Measurements from ENCODE around the gene IFNAR2.

The IFNAR2 gene

DNA sequence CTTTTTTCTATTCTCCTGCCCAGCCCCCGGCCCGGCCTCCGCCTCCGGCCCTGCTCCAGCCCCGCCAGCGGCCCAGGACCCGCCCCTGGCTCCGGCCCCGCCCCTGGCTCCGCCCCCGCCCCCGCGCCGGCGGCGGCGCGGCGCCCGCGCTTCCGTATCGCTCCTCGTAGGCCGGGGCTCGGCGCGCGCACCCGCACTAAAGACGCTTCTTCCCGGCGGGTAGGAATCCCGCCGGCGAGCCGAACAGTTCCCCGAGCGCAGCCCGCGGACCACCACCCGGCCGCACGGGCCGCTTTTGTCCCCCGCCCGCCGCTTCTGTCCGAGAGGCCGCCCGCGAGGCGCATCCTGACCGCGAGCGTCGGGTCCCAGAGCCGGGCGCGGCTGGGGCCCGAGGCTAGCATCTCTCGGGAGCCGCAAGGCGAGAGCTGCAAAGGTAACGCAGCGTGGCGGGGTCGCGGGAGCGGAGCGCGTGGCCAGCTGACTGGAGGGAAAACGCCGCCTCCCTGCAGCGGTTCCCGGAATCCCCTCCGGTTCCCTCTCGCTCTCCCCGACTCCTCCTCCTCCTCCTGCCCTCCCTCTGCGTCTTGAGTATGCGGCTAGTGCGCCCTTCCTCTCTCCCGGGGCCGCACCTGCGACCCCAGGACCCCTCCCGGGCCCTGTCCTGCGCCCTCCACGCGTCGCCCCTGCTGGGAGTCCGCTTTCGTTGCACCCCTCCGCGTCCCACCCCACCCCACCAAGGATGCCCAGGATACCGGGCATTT is at the start of gene IFNAR2:
Gene IFNAR2 (plus strand): TSS at position 155 of the 761 bp plus-strand sequence. CDS start 11,985 bp downstream, outside the sequence.
- peak; percentile 61 for DNase-seq

DNA sequence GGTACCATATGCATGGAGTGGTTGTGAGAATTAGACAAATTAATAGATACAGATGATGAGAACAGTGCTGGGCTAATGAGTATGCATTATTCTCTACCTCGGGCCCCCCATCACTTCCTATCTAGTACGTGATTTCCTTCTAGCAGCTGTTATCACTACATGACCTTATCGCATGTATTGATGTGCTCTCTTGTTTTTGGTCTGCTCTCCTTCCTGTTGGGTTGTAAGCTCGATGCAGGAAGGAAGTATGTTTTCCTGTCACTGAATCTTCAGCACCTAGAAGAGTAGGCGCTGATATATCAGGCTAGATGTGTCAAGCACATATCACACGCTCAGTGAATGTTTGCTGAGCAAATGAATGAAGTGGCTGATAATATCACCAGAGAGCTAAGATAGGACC is 43.9 kb upstream of the IFNAR2 start:
- no peak for DNase-seq

DNA sequence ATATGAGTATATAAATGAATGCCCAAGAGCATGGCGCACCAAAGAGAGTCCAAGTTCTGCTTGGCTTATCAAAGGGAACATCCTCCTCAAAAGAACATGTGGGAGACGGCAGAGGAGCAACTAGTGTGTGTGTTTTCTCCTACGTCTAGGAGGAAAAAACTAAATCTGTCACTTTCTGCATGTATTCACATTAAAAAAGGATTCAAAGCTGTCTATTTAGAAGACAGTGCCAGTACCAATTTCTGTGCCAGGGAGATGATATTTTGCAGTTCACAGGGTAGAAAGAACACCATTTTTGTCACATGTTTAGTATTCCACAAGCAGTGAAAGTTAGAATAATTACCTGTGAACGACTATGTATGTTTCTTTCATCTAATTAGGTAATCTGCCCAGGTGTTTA is 42.5 kb upstream of the IFNAR2 start:
- no peak for DNase-seq

DNA sequence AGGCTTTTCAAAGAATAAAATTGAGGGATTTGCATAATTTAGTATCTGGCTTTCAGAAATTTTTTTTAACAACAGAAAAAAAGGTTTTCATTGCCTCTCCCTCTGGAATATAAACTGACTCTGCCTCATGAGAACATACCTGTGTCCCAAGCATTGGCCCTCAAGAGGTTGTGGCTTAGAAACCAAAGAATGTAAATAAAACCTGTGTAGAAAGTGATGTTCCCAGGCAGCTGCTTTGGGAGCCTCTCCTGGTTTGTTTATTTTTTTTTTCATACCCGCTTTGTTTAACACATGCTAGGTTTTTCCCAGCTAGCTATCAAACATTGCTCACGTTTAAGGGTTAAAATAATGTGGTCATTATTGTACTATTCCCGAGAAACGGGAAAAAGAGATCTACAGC is 40.5 kb upstream of the IFNAR2 start:
- DNase-seq, result no peak

DNA sequence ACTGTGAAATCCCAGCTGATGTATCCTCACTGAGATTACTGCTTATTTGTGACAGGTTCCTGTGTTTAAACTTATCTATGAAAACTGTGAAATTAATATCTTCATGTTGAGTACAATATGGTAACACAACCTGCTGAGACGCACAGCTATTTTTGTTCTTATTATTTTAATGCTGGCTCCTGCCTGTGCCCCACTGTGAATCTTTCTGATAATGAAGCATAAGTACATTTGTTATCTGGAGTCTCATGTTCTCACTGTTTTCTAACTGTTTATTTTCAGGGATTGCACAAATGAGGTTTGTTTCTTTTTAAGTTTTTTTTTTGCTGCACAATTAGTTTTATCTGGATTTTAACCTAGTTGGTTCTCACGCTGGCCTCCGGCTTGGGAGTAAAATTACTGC is 39.9 kb upstream of the IFNAR2 start:
- no peak for DNase-seq

DNA sequence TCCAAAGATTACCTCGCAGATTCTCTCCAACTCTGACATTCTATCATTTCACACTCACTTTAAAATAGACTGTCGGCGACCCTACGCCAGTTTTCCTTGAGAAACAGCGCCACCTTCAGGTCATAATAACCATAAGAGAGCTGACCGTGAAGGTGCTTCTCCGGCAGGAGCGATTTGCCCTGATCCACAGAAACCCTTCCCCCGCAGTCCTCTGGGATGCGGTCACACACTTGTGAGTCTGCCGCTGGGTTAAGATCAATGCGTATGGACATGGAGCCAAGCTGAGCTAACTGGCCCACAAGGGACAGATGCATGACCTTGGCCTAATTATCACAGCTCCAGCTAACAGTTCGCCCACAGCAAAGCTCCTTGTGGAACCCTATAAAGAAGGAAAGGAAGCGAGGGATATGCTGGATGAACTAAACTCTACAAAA is 32.8 kb upstream of the IFNAR2 start:
- DNase-seq, result peak; percentile 36

DNA sequence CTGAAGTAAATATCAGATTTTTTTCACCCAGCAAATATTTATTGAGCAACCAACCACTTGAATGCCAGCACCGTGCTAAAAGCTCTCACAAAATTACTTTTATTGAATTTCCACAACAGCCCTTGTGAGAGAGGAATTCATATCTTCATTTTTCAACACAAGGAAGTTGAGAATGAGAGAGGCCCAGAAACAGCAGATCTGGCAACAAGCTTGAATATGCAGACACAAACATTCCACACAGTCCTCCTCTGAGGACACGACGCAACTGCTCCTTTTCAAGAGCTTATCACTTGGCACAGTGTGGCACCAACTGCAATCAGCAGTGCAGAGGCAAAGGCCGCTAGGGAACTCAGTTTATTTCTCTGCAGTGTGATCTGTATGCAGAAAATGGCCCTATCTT is 32.2 kb upstream of the IFNAR2 start:
- DNase-seq, result no peak

DNA sequence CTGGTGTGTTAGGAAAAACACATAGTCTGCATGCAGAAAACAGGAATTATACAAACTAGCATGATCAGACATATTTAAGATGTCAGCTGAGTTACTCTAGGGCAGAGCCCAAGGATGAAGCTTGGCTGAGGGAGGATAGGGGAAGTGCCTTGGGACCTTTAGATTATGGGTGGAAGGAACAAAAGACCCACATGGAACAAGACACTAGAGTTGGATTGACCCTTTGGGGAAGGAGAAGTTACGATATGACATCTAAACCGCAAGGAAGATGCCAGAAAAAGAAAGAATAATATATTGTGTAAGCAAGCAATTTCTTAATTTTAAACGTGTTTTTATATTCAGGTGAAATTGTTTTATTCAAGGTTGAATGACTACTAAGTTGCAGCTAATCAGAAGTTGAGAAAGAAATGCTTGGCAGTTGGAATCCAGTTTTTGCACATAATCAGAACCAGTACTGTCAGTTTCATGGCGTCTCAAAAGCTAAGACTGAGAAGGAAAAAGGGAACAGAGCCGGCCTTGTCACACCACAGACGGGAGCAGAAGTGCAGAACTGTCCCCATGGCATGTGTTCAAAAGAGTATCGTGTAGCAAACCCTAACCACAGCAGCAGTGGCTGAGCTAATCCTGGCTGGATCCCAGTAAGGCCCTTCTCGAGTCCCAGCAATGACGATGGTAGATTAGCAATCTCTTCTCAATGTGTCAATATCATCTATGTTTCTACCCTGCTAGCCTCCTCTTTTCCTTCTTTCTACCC is 31.2 kb upstream of the IFNAR2 start:
- DNase-seq, result no peak

DNA sequence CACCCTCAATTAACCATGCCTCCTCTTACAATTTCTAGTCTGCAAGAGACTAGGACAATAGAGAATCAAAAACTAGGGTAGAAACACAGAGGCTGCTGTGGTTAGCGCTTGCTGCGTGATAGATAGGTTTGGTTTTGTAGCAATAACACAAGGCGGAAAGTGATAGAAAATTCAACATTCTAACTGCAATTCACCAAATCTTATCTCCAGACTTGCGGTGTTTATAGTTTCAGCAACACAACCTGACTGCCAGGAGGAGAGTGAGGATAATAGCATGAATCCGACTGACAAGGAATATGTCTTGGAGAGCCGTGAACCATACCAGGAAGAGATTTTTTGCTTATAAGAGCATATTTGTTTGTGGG is 30.7 kb upstream of the IFNAR2 start:
- DNase-seq, result no peak

DNA sequence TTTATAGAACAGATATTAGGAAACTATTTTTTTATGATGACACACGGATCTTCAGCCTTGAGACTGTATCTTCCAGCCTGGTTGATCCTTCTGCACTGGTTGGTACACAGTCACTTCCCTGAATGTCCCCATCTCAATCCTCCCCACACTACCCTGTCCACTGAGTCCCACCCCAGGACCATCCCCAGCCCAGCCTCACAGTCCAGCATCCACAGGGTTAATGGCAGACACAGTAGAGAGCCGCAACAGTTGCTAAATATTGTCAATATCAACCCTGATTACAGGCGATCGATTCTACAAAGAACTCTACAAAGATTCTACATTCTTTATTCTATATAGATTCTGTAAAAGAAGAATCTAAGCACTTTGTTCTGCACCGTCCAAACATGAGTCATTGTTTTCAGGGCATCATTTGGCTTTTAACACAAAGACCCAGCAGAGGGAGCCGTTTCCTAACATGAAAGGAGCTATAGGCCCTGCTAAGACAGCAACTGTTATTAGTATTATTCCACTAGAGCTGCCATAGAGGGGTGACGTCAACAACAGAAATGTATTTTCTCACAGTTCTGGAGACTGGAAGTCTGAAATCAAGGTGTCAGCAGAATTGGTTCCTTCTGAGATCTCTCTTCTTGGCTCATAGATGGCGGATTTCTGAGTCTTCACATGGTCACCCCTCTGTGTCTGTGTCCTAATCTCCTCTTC is 30.1 kb upstream of the IFNAR2 start:
- DNase-seq, result peak; percentile 65

DNA sequence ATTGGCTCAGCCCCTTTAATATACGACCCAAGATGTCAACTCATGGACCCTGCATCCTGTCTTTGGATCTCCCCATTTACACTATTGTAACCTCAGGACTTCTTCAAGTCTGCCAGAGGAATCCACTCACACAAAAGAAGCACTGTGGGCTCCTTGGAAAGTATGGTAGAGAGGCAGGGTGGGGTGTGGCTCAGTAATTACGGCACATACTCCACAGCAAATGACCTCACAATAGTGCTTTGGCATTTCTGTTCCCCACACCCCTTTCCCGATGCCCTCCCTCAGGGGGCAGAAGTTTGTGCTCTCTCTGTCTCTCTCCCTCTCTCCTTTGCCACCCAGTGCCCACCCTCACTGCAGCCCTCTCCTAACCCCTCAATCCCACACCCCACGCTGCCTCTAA is 27.8 kb upstream of the IFNAR2 start:
- no peak for DNase-seq

DNA sequence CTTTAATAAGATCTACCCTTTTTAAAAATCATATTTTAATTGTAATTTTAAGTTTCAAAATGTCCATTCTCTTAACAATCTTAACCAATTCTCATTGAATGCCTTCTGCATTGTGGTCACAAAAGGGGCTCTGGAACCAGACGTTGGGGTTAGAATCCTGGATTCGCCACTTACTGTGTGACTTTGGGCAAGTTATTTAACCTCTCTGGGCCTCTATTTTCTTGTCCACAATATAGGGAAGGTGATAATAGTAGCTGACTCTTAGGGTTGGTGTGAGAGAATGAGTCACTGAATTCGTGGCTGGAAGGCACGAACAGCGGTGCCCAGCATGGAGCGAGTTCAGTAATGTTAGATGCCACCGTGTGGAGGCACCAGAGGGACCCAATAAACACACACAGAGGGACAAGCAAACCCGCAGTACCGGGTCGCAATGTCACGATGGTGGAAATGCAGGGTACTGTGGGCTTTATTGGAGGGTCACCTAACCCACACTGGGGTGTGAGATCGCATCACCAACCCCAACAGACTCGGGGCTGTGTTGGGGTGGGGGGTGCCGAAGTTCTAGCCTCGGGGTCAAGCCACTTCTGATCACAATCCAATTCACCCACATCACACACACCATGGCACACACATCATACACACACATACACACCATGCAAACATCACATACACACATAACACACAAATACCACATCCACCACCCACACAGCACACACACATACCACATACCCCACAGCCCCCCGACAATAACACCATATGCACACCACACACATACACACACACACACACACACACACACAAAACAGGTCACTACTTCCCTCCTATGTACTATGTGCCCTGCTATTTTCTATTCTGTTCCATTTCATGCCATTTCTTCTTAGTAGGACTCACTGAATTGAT is 27.0 kb upstream of the IFNAR2 start:
- no peak for DNase-seq

DNA sequence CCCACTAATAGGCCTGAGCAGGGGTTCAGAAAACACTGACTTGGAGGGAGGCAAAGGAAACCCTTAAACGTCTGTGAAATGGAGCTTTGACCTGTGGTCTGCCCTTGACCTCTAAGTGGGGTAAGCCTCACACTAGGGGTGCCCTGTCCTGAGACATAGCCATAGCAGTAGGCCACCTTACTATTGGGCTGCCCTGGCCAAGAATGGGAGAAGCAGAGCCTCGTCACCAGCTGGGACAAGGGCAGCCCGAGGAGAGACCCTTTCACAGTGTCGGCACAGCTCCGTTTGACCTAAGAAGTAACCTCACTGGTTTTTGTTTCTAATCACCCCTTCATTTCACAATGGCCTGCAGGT is 26.4 kb upstream of the IFNAR2 start:
- DNase-seq, result no peak

DNA sequence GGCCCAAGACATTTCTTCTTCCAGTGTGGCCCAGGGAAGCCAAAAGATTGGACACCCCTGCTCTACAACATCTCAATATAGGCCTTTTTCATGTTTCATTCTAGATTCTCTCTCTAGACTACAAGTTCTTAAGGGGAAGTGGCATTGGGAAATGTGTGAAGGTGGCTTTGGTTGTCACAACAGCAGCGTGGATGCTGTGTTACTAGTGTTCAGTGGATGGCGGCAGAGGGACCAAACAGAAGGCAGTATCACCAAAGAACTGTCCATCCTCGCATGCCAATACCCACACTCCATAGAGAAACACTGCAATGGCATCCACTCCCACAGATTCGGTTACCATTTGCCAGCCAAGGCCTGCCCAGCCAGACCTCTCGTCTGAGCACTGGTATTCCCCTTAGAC is 24.3 kb upstream of the IFNAR2 start:
- DNase-seq, result no peak

DNA sequence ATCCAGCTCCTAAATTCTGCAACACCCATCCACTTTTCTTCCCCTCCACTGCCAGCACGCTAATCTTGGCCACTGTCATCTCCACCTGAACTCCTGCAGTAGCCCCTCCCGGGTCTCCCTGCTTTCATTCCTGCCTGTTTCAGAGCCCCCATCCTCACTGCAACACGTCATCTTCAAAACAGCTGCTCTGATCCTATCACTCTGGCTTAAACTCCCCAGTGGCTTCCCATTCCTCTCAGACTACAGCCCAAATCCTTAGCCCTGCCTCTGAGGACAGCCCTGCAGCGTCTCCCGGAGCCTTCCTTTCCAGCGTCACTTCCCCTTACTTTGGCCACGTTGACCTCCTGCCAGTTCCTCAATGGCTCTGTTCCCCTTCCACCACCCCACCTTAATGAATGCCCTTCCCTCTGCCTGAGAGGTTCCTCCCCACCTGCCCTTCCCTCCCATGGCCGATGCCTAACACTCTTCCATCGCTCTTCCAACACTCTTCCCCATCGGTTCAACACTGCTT is 22.9 kb upstream of the IFNAR2 start:
- no peak for DNase-seq

DNA sequence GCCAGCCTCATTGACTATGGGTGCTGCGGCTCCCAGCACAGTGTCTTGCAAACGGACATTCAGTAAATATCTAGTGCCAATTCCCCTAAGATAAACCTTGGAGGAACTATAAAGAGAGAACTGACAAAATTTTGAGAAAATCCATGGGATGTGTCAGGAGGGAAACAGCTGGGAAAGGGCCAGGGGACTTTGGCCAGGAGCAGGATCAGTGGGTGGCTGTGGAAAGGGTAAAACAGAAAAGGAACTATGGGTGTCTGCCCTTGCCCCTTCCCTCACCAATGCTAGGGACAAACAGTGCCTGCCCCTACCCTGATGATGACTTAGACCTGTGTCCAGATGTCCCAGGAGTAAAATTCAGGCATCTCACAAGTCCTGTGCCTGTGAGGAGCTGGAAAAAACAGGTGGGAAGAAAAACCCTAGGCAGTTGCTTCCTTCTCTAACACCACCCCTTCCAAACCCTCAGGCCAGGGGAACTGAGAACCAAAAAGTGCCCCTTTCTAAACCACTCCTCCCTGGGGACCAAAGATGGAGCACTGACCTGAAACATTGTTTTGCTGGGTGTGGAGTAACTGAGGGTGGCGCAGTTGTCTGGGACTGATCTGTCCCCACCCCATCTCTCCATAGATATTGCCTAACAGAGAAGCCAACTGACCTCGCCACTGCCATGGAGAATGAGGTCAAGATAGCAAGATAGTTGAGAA is 22.1 kb upstream of the IFNAR2 start:
- no peak for DNase-seq

DNA sequence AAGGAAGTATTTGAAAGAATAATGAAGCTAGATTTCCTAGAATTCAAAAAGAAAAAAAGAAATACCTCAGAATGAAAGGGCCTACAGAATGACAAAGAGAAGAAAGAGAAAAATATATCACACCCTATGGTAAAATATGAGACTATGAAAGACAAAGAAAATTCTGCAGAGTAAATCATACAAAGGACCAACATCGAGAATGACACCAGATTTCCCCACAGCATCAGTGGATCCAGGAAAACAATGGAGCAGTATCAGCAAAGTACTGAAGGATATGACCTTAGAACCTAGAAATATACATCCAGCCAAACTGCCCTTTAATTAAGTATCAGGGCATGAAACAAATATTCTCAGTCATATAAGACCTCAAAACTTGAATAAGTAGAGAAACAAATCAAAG is 21.2 kb upstream of the IFNAR2 start:
- DNase-seq, result no peak

DNA sequence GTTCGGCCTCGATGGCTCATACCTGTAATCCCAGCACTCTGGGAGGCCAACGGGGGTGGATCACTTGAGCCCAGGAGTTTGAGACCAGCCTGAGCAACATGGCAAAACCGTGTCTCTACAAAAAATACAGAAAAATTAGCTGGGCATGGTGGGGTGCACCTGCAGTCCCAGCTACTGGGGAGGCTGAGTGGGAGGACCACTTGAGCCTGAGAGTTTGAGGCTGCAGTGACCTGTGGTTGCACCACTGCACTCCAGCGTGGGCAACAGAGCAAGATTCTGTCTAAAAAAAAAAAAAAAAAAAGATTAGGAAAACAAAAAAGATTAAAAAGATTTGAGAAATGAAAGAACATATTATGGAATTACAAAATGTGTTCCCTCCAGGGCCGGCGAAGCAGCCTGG is 18.4 kb upstream of the IFNAR2 start:
- DNase-seq, result no peak

DNA sequence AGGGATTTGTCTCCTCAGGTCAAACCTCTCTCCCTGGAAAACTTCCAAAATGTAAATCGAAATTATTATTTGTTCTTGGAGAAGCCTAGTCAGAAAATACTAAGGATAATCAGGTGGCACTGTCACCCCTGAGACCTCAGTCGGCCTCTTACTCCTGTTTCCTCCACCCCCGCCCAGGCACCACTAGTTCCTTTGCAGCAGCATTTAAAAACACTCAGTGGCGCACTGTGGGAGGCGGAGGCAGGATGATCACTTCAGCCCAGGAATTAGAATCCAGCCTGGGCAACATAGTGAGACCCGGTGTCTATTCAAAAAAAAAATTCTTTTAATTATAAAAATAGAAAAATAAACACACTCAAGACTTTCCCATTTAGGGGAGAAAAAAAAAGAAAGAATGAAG is 18.0 kb upstream of the IFNAR2 start:
- no peak for DNase-seq

DNA sequence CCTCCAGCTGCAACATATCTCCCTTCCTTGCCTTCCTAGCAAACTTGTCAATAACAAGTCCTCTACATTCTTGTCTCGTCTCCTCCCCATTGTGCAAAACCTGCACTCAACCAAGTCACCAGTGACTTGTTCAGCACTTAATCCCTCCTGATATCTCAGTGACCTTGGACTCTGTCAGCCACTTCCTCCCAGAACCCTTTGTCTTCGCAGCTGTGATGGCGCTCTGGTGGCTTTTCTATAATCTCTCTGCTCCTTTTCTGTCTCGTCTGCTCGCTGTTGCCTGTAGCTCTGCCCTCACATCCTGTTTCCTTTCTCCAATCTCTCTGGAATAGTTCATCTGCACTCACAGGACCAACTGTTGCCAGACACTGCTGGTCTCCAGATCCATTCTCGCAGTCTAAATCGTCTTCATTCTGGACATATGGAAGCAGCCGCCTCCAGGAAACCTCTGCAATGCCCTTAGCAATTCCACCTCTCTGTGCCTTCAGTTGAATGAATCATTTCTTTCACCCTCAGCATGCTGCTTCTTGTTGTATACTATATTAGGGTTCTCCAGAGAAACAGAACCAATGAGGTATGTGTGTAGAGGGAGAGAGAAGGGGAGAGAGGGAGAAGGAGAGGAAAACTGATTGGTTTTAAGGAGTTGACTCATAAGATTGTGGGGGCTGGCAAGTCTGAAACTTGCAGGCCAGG is 17.4 kb upstream of the IFNAR2 start:
- DNase-seq, result no peak

DNA sequence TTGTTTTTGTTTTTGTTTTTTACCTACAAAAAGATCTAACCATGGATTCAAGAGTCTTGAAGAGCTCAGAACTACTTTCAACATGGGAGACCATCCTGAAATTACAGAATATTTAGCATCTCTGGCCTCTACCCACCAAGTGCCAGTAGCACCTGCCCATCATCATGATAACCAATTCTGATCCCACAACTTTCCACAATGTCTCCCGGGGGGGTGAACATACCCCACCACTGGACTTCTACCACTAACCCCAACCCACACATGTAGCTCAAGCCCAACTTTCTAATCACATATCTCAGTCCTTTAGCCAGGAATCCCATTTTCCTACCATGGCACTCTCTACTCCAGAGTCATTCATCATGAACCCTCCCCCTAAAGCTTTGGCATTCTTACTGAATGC is 15.7 kb upstream of the IFNAR2 start:
- no peak for DNase-seq

DNA sequence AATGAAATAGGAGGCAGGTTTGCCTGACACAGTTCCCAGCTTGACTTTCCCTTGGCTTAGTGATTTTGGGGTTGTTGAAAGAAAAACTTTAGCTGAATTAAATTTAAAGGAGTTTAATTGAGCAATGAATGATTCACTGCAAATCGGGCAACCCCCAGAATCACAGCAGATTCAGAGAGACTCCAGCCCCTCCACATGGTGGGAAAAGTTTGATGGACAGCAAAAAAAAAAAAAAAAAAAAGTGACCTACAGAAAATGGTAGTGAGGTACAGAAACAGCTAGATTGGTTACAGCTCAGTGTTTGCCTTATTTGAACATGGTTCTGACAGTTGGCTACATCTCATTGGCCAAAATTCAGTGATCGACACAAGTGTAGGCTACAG is 12.6 kb upstream of the IFNAR2 start:
- no peak for DNase-seq
